Lower leg skin (tissue), 3 donors: ENCODE measurements around the gene HDAC7.

ENCODE experiments used
- POLR2A ChIP-seq, 2 donors: fragments of 450-650 bp; IDR thresholded peaks; one replicate each; pipeline ENCODE4 v1.6.1; 2016 to 2017; ENCODE audit warnings: antibody characterized with exemption in 2 of 2, mild to moderate bottlenecking in 1 of 2, moderate library complexity in 1 of 2
- TF ChIP-seq, protein P1 (sequence below), 3 donors: fragments of 450-650 bp; IDR thresholded peaks; one replicate each; pipeline ENCODE4 v1.5.1; 2016; ENCODE audit warnings: antibody characterized with exemption in 3 of 3, mild to moderate bottlenecking in 3 of 3, moderate library complexity in 2 of 3

DNA sequence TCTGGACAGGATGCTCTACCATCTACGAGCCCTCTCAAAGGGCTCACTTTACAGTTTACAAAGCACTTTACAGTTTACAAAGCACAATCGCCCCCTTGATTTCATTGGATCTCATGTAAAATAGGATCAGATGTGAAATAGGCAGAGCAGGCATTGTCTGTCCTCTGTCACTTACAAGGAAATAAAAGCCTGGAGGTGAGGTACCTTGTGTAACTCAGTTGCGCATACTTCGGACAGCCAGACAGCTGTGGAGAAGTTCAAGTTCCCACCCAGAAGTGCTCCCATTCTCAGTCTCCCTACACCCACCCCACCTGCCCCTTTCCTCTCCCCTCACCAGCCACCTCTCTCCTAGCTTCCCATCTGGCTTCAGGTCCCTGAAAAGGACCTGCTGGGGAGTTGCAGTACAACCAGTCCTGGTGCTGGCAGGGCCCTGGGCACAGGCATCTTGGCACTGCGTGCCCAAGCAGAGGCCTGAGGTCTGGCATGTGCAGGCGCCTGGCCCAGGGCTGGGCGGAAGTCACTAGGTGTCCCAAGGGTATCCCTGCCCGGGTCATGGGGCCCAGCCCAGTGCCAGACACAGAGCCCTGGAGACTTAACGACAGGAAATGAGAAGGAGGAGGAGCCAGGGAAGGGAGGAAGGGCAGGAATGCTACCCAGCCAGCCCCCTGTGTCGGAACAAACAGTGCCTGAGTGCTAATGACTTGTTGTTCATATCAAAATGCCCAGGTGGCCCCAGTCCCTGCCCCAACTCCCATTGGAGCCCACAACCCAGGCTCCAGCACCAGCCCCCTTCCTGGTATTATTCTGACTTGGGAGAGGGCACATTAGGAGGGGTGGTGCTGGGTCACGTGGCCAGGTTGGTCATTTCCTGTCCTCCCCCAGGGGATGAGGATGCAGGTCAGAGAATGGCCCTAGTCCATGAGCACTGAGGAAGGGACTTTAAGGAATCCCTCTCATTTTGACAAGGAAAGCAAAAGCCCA, 66.4 kb downstream of the HDAC7 start:
- TF ChIP-seq, protein P1, sequence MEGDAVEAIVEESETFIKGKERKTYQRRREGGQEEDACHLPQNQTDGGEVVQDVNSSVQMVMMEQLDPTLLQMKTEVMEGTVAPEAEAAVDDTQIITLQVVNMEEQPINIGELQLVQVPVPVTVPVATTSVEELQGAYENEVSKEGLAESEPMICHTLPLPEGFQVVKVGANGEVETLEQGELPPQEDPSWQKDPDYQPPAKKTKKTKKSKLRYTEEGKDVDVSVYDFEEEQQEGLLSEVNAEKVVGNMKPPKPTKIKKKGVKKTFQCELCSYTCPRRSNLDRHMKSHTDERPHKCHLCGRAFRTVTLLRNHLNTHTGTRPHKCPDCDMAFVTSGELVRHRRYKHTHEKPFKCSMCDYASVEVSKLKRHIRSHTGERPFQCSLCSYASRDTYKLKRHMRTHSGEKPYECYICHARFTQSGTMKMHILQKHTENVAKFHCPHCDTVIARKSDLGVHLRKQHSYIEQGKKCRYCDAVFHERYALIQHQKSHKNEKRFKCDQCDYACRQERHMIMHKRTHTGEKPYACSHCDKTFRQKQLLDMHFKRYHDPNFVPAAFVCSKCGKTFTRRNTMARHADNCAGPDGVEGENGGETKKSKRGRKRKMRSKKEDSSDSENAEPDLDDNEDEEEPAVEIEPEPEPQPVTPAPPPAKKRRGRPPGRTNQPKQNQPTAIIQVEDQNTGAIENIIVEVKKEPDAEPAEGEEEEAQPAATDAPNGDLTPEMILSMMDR (IDR thresholded peaks at IDR 0.05), result no peak
- TF ChIP-seq POLR2A (IDR thresholded peaks at IDR 0.05), result no peak
